B cell (primary cell): ENCODE data around the gene SMURF1. TPM values are rescaled to one million over a fixed set of nuclear protein-coding genes. Genes with fewer than 3 reads are reported as not detected.

ENCODE experiments used
- ATAC-seq: fragments of 200-7000 bp; cut with Tn5 transposase; one replicate; pipeline ENCODE4 v1.10.0; 2021; ENCODE audit warnings: low read depth, mild to moderate bottlenecking, moderate number of reproducible peaks, moderate library complexity
- CTCF ChIA-PET: fragments of 350-600 bp; sonication (Branson Sonifier 250); formaldehyde crosslinking; loops from one replicate; lab custom pipeline; 2021; ENCODE audit warnings: antibody characterized with exemption, inconsistent platforms; lab: Charles Lee
- POLR2A ChIA-PET: fragments of 350-600 bp; sonication (Branson Sonifier 250); formaldehyde crosslinking; loops from one replicate; lab custom pipeline; 2021; ENCODE audit warnings: antibody characterized with exemption; lab: Charles Lee
- DNase-seq: peaks from one replicate; pipeline ENCODE4 v3.0.0; 2013
- H2AFZ ChIP-seq: 2 replicates; pipeline ENCODE4 v1.6.1; 2012; ENCODE audit warnings: mild to moderate bottlenecking, low read depth, low read length; ENCODE audit not compliant: insufficient read depth, poor library complexity, severe bottlenecking
- H3K27ac ChIP-seq, 2 donors: 1 replicate in 1 of 2; 2 replicates in 1 of 2; pipeline ENCODE4 v1.5.1; 2012 to 2013; ENCODE audit warnings: low read length in 2 of 2, mild to moderate bottlenecking in 2 of 2, moderate library complexity in 1 of 2
- H3K27me3 ChIP-seq, 4 experiments: fragments of 200-600 bp in 1 of 4; sonication (generic) in 1 of 4; replicated peaks in 1 of 4; 1 replicate in 2 of 4; 2 replicates in 2 of 4; pipeline versions ENCODE4 v1.6.1 to v1.7.0; 2013 to 2016; ENCODE audit warnings: low read length in 3 of 4, mild to moderate bottlenecking in 2 of 4, mixed read lengths in 1 of 4, moderate library complexity in 1 of 4; ENCODE audit not compliant: insufficient read depth in 4 of 4, control insufficient read depth in 3 of 4; ENCODE audit errors: control extremely low read depth in 1 of 4
- H3K36me3 ChIP-seq, 2 experiments: replicated peaks in 1 of 2; 1 replicate in 1 of 2; 2 replicates in 1 of 2; pipeline versions ENCODE4 v1.6.1 to v1.7.1; 2013; ENCODE audit warnings: low read length in 1 of 2; ENCODE audit not compliant: insufficient read depth in 2 of 2, control insufficient read depth in 1 of 2; ENCODE audit errors: control extremely low read depth in 1 of 2, extremely low read depth in 1 of 2
- H3K4me1 ChIP-seq, 2 donors: fragments of 200-600 bp in 1 of 2; sonication (generic) in 1 of 2; 1 replicate in 1 of 2; 2 replicates in 1 of 2; pipeline versions ENCODE4 v1.5.1 to v1.6.1; 2013 to 2017; ENCODE audit warnings: low read length in 2 of 2; ENCODE audit not compliant: control insufficient read depth in 2 of 2, insufficient read depth in 2 of 2
- H3K4me2 ChIP-seq: replicated peaks from 2 replicates; pipeline ENCODE3; 2012; ENCODE audit warnings: mild to moderate bottlenecking, low read depth, low read length; ENCODE audit not compliant: poor library complexity, severe bottlenecking
- H3K4me3 ChIP-seq, 5 experiments: fragments of 200-600 bp in 1 of 5; sonication (generic) in 1 of 5; 1 replicate in 3 of 5; 2 replicates in 2 of 5; pipeline versions ENCODE4 v1.5.1 to v1.7.0; 2011 to 2016; ENCODE audit warnings: low read length in 4 of 5, mild to moderate bottlenecking in 4 of 5, low read depth in 2 of 5, control low read depth in 1 of 5, moderate library complexity in 1 of 5; ENCODE audit not compliant: insufficient read depth in 1 of 5; ENCODE audit errors: control extremely low read depth in 1 of 5, extremely low read depth in 1 of 5
- H3K79me2 ChIP-seq: fragments of 200-600 bp; sonication (generic); one replicate; pipeline ENCODE4 v1.6.0; 2016; ENCODE audit warnings: low read length; ENCODE audit not compliant: control insufficient read depth, insufficient read depth
- H3K9ac ChIP-seq: fragments of 200-600 bp; sonication (generic); 2 replicates; pipeline ENCODE4 v1.6.1; 2017; ENCODE audit warnings: mild to moderate bottlenecking, low read length, moderate library complexity
- H3K9me3 ChIP-seq, 3 donors: one replicate each; pipeline versions ENCODE4 v1.6.1 to v1.7.1; 2013; ENCODE audit warnings: low read length in 2 of 3; ENCODE audit not compliant: control insufficient read depth in 2 of 3, insufficient read depth in 1 of 3; ENCODE audit errors: control extremely low read depth in 1 of 3
- H4K20me1 ChIP-seq: 2 replicates; pipeline ENCODE4 v1.6.0; 2012; ENCODE audit warnings: mild to moderate bottlenecking, low read length; ENCODE audit not compliant: insufficient read depth, control insufficient read depth, poor library complexity, severe bottlenecking
- H3K27ac Mint-ChIP-seq: one replicate; pipeline ENCODE4 v1.8.0; 2021; ENCODE audit warnings: mixed read lengths
- H3K27me3 Mint-ChIP-seq: one replicate; pipeline ENCODE4 v1.8.0; 2021; ENCODE audit warnings: mixed read lengths
- H3K4me1 Mint-ChIP-seq: one replicate; pipeline ENCODE4 v1.8.0; 2021; ENCODE audit warnings: mixed read lengths
- H3K4me3 Mint-ChIP-seq: one replicate; pipeline ENCODE4 v1.8.0; 2021; ENCODE audit warnings: mixed read lengths
- H3K9me3 Mint-ChIP-seq: one replicate; pipeline ENCODE4 v1.8.0; 2022; ENCODE audit warnings: mixed read lengths; ENCODE audit not compliant: insufficient read depth
- CTCF ChIP-seq: fragments of 200-600 bp; IDR thresholded peaks from one replicate; pipeline ENCODE4 v1.8.0; 2022; ENCODE audit warnings: antibody characterized with exemption, mild to moderate bottlenecking
- EZH2 ChIP-seq: IDR thresholded peaks from 2 replicates; pipeline ENCODE4 v1.6.1; 2012; ENCODE audit warnings: borderline replicate concordance, low read depth, mild to moderate bottlenecking, moderate library complexity, low read length; ENCODE audit not compliant: insufficient read depth, poor library complexity, severe bottlenecking
- WGBS: methylation state at CpG from one replicate; pipeline ENCODE4 v1.1.5; 2013; ENCODE audit warnings: missing lambda C conversion rate; ENCODE audit not compliant: insufficient coverage; 5-methylcytosine and 5-hydroxymethylcytosine counted together
- intact Hi-C: fragments of 100-400 bp; cut with micrococcal nuclease; formaldehyde crosslinking; loops from one replicate; pipeline ENCODE4 v1.10.0; 2022
- polyA plus RNA-seq: library from polyadenylated mRNA; depleted of rRNA; stranded (reverse); fragments of >200 nt; gene quantifications from 2 replicates; pipeline ENCODE4 v1.2.3, GENCODE V29; 2012
- total RNA-seq, 2 donors: library from RNA; stranded (reverse); fragments of 120-200 nt in 1 of 2; gene quantifications; 1 replicate in 1 of 2; 2 replicates in 1 of 2; pipeline versions ENCODE4 v1.2.3 to v1.2.4, GENCODE V29; 2013 to 2022

SMURF1 gene
- total and polyA plus RNA-seq, 2 donors (not counting 1 experiment from before 2014, with no cell fraction given), result 7.5 to 28.6 TPM

- H3K4me1 ChIP-seq, result no peaks in the 10 kb centered on the region
- no peaks in the 10 kb centered on the region for H4K20me1 ChIP-seq
- 88% methylated on average over 14 of the region's 15 CpGs for WGBS
- no peak overlapping the region for H2AFZ ChIP-seq
- TF ChIP-seq CTCF, result no peak
- no peak for TF ChIP-seq EZH2
- intact Hi-C loops, result no loop called here
- no peaks in the 10 kb centered on the region for H3K9me3 Mint-ChIP-seq
- ChIA-PET POLR2A (no interaction called here), CTCF (no interaction called here)
- H3K27ac Mint-ChIP-seq, result no peak overlapping the region
- peaks cover 4% of the 10 kb centered on the region for H3K79me2 ChIP-seq
- H3K4me3 Mint-ChIP-seq, result no peak overlapping the region
- no peak overlapping the region for H3K4me3 ChIP-seq
- peaks cover 7% of the 10 kb centered on the region for H3K4me1 Mint-ChIP-seq
- DNase-seq, result no peak
- H3K9me3 ChIP-seq, result no peaks in the 10 kb centered on the region
- peaks cover 3 to 86% of the 10 kb centered on the region in 2 experiments for H3K36me3 ChIP-seq
- H3K27me3 Mint-ChIP-seq, result no peaks in the 10 kb centered on the region
- H3K27ac ChIP-seq, result no peak overlapping the region
- H3K27me3 ChIP-seq, result no peaks in the 10 kb centered on the region
- no peak overlapping the region for H3K4me2 ChIP-seq
- no peak for ATAC-seq
- no peak overlapping the region for H3K9ac ChIP-seq
Observed at GRCh38 chr7:98996150-98996552, 147.8 kb downstream of the SMURF1 start.

- Mint-ChIP-seq H3K4me3 (no peak overlapping the region), H3K27ac (no peak overlapping the region), H3K4me1 (peaks cover 7% of the 10 kb centered on the region), H3K27me3 (no peaks in the 10 kb centered on the region), H3K9me3 (no peaks in the 10 kb centered on the region)
- H3K27me3 ChIP-seq, result no peaks in the 10 kb centered on the region
- H3K9ac ChIP-seq, result no peak overlapping the region
- H3K36me3 ChIP-seq, result peaks cover 3 to 86% of the 10 kb centered on the region in 2 experiments
- no peak overlapping the region for H2AFZ ChIP-seq
- TF ChIP-seq CTCF, result no peak
- no peak for TF ChIP-seq EZH2
- no peak overlapping the region for H3K4me3 ChIP-seq
- H3K27ac ChIP-seq, result no peak overlapping the region
- ChIA-PET CTCF (no interaction called here), POLR2A (no interaction called here)
- DNase-seq (no peak), ATAC-seq (no peak)
- no peaks in the 10 kb centered on the region for H3K4me1 ChIP-seq
- intact Hi-C loops, result no loop called here
- 97% methylated on average over 15 of the region's 16 CpGs for WGBS
- no peak overlapping the region for H3K4me2 ChIP-seq
- H4K20me1 ChIP-seq, result no peaks in the 10 kb centered on the region
- H3K9me3 ChIP-seq, result no peaks in the 10 kb centered on the region
- peaks cover 4% of the 10 kb centered on the region for H3K79me2 ChIP-seq
Observed at GRCh38 chr7:98995523-98996149, 148.3 kb downstream of the SMURF1 start.
